ENCODE data around the gene GRIP2.

DNA sequence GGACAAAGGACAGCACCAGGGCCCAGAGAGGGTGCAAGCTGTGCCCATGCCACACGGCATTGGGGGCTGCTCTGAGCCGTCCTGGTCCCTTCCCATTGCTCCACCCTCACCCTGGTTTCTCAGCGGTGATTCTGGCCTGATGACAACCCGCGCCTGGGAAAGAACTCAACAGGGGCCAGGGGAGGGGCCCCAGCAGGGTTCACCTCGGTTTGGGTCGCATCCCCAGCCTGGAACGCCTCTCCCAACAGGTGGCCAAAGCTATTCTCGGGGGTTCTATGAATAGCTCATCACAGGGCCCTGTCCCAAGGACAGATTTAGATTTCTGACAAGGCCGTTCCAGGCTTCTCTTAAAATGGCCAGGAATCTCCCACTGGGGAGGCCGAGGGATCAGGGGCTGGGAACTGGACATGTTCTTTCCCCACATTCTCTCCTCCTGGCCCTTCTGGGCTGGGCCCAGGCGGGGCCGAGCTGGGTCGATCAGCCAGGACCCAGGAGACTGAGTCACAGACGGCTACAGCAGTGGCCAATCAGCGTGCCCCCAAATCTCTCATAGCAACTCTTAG is 17.9 kb downstream of the GRIP2 start:
- TF ChIP-seq, protein P1, sequence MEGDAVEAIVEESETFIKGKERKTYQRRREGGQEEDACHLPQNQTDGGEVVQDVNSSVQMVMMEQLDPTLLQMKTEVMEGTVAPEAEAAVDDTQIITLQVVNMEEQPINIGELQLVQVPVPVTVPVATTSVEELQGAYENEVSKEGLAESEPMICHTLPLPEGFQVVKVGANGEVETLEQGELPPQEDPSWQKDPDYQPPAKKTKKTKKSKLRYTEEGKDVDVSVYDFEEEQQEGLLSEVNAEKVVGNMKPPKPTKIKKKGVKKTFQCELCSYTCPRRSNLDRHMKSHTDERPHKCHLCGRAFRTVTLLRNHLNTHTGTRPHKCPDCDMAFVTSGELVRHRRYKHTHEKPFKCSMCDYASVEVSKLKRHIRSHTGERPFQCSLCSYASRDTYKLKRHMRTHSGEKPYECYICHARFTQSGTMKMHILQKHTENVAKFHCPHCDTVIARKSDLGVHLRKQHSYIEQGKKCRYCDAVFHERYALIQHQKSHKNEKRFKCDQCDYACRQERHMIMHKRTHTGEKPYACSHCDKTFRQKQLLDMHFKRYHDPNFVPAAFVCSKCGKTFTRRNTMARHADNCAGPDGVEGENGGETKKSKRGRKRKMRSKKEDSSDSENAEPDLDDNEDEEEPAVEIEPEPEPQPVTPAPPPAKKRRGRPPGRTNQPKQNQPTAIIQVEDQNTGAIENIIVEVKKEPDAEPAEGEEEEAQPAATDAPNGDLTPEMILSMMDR (IDR thresholded peaks at IDR 0.05), result no peak
- no peak for TF ChIP-seq POLR2A (IDR thresholded peaks at IDR 0.05)
